ENCODE results near the gene PLEKHO1.
A peak's percentile ranks its signal among the peaks of the same experiment; 100 is the strongest.
"Not testable (repeated sequence)": the region's sequence is repeated elsewhere in the genome, so short reads cannot be mapped to it uniquely, and the experiment has no call there.

PLEKHO1 gene, protein sequence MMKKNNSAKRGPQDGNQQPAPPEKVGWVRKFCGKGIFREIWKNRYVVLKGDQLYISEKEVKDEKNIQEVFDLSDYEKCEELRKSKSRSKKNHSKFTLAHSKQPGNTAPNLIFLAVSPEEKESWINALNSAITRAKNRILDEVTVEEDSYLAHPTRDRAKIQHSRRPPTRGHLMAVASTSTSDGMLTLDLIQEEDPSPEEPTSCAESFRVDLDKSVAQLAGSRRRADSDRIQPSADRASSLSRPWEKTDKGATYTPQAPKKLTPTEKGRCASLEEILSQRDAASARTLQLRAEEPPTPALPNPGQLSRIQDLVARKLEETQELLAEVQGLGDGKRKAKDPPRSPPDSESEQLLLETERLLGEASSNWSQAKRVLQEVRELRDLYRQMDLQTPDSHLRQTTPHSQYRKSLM

DNA sequence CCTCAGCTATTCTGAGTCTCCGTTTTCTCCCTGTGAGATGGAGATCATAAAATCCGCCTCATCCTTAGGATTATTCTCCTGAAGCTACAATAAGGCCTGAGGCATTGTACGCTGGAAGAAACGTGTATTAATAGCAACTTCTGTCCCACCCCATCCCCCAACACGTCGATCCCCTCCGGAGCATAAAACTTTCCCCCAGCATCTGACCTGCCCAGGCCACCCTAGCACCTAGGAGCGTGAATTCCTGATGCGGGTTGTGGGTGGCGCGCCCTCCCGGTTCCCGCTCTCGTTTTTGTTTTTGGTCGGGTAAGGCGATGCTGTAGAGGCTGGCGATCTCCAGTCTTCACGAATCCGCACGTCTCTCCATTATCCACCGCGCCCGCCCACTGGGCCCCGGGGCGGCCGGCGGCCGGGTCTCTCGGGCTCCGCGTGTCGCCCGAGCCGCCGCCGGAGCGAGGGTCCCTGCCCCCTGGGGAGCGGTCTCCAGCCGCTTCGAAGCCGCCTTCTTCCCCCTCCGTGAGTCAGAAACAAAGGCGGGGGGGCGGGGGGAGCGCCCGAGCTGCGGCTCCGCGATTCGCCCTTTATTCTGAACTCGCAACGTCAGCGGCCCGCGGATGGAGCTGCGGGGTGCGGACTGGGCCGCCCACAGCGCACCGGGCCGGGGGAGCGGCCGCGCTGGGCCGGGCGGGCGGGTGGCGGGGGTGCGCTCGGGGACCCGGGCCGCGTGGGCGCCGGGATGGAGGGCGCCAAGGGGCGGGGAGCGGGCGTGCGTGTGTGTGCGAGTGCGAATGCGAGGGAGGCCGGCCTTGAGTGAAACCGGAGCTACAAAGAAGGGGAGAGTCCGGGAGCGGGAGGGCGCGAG lies at the start of gene PLEKHO1:
PLEKHO1 (plus strand) TSS at position 646 of the 862 bp plus-strand sequence. CDS start 342 bp downstream, outside the sequence.
- DNase-seq (ENCODE audit: low read depth), result no peak

DNA sequence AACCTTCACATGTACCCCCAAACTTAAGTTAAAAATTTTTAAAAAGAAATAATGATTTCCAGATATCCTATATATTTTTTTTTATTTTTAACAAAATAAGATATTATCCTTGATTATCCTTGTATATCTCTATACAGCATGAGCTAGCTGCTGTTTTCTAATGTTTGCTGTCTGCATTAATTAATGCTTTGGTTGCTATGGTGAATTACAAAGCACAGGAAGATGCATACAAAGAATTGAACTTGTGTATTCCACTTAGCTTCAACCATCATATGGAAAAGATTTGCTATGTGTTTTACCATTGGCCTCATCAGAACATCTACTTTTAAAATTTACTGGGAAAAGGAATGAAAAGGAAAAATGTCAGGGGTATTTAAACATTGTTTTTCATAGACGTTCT lies 46.7 kb upstream of the PLEKHO1 start:
- DNase-seq (ENCODE audit: low read depth), result no peak

DNA sequence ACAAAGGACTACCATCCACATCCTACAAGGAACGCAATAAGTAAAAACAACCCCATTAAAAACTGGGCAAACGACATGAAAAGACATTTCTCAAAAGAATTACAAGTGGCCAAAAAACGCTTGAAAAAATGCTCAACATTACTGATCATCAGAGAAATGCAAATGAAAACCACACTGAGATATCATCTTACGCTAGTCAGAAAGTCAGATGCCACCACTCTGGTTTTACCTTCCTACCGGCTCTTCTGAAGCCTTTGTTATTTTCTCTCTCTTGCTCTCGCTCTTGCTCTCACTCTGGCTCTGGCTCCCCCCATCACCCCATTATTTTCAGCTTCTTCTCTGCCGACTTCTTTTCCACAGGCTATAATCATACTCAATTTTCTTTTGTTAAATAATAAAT lies 43.4 kb upstream of the PLEKHO1 start:
- no peak for DNase-seq (ENCODE audit: low read depth)

DNA sequence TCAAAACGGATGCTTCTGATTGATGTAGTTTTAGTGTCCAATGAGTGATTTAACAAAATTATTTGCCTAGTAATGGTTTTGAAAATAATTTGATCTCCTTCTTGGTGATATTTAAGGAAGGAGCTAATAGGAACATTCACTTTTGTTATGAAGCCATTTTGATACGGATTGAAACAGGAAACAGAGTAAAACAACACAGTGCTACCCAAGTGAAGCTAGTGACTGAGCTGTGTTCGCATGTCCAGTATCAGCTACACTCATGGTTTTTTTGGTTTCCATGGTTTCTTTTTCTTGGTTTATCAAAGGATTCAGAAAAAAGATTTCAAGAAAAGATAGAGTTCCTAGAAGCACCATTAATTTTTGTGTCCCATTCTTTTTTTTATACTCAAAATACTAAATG lies 40.1 kb upstream of the PLEKHO1 start:
- no peak for DNase-seq (ENCODE audit: low read depth)

DNA sequence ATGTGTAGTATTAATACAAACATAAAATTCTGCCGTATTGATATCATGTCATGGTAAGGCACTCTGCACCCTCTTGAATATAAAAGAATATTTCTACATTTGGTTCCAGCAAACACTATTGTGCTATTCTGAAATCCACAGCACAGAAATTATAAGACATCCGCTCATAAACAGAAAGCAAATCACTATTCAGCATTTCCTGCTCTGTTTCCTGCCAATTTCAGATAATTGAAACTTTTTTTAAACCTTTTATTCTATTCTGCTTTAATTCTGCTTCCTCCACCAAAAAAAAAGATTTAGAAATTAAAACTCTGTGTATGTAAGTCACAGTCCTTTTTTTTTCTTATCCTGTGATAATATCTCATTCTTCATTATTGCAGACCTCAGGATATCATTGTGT lies 39.6 kb upstream of the PLEKHO1 start:
- no peak for DNase-seq (ENCODE audit: low read depth)

DNA sequence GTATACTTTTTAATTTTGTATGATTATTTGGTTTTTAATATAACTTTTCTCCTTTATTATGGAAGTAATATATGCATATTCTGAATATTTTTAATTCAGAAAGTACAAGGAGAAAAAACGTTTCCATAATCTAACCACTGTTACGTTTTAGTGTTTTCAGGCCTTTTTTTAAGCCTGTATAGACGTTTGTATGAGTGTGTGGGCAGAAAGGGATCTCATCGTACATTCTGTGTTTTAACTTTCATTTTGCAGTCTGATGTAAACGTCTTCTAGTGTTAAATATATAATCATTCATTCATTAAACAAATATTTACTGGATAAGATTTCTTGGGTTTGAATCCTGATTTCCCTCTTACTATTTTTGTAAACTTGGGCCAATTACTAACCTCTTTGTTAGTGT lies 38.0 kb upstream of the PLEKHO1 start:
- DNase-seq (ENCODE audit: low read depth), result no peak

DNA sequence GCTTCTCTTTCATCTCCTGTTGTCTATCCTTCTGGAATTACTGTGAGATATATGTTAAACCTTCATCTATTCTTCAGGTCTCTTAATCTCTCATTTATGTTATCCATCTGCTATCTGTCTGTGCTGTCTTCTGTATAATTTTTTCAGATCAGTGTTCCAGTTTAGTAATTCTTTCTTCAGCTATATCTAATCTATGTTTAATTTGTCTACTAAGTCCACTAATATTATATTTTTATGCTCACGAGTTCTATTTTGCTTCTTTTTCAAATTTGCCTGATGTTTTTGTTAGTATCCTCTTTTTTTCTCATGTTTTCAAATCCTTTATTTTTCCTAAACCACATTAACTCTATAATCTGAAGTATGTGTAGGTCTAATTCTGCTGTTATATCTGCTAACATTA lies 34.6 kb upstream of the PLEKHO1 start:
- DNase-seq (ENCODE audit: low read depth), result no peak

DNA sequence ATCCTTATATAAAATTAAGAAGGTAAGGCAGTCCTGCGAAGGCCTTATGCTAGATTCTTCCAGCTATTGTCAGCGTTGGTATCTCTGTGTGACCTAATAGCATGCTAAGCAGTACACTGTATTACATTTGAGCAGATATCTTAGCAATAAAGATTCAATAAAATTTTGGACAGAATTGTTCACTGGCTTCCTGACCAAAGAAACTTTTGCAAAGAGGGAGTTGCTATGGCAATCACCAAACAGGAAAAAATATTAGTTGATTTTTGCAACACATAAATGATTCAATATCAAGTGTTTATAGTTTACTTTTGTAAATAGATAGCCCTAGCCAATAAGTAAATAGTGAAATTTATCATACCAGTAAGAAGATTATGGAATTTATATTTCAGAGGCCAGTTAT lies 31.0 kb upstream of the PLEKHO1 start:
- DNase-seq (ENCODE audit: low read depth), result no peak

DNA sequence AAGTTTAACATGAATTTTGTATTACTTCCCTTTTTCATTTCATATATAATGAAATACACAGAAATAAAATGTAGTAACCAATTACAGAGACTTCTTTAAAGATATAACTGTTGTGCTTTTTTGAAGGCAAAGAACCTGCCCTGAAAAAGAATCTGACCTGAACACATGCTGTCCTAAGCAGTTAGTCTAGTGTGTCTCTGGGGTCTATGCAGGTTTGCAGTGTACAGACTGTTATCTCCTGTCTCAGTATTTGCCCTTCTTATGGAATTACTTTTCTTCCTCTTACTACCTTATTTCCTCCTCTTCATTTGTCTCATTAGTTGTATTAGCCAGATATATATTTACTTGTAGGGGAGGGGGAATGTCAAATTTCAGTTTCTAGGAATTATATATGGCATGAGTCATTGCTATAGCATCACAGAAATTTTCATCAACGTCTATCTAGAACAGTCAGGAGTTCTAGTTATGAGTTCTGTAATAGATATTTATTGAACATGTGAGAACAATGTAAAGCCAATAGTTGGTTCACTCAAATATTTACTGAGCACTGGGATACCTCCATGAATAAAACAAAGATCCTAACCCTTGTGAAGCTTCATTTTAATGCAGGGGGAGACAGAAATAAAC lies 28.4 kb upstream of the PLEKHO1 start:
- DNase-seq (ENCODE audit: low read depth), result no peak

DNA sequence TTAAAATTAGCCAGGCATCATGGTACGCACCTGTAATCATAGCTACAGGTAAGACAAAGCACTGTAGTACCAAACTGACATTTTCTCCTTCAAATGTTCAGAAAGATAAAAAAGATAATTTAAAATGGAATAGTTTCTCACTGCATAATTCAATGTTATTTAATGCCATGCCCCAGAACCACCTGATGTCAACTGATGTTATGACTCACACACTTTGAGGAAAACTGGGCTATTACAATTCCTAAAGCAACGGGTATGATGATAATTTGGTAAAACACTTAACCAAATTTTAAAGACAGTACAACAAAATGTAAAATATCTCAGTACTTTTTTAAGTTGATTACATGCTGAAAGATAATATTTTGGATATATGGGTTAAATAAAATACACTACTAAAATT lies 22.9 kb upstream of the PLEKHO1 start:
- no peak for DNase-seq (ENCODE audit: low read depth)

DNA sequence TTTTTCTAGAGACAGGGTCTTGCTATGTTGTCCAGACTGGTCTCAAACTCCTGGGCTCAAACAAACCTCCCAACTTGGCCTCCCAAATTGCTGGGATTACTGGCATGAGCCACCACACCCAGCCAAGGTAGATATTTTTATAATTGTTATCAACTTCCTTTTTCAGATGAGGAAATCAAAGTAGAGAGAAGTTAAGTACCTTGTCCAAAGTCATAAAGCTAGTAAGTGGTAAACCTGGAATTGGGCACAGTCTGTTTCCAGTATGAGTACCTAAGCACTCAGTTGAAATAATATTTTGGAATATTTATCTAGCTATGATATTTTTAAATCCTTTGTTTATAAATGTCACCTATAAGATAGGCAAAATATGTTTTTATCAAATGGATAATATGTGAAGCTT lies 22.3 kb upstream of the PLEKHO1 start:
- DNase-seq (ENCODE audit: low read depth), result no peak

DNA sequence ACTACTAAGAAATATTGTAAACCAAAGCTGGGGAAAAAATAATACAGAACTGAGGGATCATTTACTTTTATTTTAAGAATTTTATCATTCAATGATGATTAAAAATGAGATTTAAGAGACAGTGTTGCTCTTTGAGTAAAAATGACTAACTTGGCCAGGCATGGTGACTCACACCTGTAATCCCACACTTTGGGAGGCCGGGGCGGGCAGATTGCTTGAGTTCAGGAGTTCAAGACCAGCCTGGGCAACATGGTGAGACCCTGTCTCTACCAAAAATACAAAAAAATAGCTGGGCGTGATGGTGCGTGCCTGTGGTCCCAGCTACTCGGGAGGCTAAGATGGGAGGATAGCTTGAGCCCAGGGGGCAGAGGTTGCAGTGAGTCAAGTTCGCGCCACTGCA lies 21.8 kb upstream of the PLEKHO1 start:
- DNase-seq (ENCODE audit: low read depth), result no peak

DNA sequence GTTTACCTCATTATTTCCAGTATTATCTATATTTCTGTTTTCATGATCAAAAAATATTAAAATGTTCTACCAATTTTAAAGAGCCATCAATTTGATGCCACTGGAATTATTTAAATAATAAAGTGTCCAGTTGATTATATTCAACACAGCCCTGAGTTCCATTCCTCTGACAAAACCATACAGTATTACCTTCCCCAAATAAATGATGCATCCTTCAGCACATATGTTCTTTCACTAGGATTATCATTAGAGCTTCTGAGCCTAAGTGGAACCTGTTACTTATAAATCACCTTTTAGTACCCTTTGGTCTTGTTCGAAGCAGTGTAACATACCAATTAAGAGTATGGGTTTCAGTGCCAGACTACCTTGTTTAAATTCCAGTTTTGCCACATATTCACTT lies 17.3 kb upstream of the PLEKHO1 start:
- DNase-seq (ENCODE audit: low read depth), result no peak

DNA sequence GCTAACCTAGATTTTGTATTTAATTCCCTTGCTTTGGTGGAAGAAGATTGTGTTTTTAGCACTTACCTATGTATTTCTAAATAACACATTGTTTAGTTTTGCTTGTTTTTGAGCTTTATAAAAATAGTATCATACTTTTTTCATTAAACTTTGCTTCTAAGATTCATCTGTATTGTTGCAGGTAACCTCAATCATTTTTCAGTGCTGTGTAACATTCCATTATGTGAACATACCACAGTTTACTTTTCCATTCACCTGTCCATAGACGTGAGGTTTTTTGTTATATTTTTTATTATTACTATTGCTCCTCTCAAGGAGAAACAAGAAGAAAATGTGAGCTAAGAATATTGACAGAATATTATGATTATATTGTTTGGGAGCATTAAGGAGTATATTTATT lies 15.2 kb upstream of the PLEKHO1 start:
- no peak for DNase-seq (ENCODE audit: low read depth)

DNA sequence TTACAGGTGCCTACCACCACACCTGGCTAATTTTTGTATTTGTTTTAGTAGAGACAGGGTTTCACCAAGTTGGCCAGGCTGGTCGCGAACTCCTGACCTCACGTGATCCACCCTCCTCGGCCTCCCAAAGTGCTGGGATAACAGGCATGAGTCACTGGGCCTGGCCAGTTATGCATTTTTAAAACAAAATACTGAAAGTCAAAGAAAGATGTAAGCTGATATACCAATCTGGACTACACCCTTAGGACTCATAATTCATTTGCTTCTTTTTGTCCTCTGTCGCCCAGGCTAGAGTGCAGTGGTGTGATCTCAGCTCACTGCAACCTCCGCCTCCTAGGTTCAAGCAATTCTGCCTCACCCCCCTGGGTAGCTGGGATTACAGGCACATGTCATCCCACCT lies 14.3 kb upstream of the PLEKHO1 start:
- peak; percentile 23 for DNase-seq (ENCODE audit: low read depth)

DNA sequence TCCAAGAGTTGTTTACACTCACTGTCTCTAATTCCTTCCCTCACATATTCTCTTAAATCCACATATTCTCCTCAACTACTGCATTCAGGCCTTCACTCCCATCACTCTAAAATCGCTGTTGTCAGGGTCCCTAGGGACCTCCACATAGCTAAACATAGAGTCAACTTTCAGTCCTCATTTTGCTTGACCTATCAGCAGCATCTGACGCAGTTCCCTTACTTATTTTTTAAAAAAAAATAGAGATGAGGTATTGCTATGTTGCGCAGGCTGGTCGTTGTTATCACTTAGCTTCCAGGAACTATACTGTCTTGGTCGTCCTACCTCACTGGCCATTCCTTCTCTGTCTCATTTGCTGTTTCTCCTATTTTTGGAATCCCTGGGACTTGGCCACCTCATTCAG lies 11.7 kb upstream of the PLEKHO1 start:
- DNase-seq (ENCODE audit: low read depth), result no peak

DNA sequence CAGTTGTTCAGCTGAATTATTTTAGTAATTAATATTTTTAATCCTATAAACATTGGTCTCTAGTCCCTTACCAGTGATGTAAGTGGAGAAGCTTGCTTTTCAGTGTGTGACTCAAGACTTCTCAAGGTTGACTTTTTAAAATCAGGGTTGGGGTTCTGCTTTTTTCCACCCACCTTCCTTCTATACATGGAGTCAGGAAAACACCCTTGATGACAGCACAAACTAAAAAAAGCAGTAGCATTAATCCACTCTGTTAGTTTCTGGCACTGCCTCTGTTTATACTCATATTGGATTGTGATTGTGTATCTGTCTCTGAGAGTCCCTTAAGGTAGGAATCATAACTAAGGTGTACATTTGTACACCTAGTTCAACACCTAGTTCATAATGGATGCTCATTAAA lies 8.3 kb upstream of the PLEKHO1 start:
- DNase-seq (ENCODE audit: low read depth), result no peak

DNA sequence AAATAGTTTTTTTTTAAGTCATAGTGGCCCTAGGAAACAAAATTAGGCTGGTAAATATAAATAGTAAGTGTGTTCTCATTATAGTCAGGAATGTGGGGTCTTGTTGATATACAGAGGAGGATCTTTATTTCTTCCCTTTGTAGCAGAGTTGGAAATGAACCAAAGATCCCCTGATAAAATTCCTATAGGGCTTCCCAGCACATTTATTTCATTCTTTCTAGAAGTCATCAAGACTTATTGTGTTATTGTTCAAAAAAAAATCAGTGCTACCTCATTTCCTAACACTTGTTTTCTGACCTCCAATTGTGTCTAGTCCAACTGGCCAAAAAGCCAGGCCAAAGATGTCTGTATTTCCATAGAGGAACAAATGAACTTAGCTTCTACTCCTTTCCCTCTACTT lies 7.6 kb upstream of the PLEKHO1 start:
- DNase-seq (ENCODE audit: low read depth), result no peak

DNA sequence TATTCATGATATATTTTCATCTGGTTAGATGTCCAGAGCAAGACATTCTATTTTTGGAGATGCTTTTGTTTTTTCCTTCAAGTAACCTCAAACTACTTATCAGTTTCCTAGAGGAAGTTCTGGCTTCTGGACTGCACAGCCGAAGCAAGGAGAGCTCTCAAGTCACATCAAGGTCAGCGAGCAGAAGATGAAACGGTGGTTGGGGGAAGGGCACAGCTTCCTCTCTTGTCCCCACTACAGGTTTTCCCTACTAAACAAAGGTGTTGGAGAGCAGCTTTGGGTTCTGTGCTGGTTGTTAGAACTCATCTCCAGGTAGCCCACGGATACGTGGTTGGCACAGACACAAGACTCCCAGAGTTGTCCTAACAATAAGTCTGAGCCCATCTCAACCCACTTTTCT lies 5.1 kb upstream of the PLEKHO1 start:
- DNase-seq (ENCODE audit: low read depth), result no peak

DNA sequence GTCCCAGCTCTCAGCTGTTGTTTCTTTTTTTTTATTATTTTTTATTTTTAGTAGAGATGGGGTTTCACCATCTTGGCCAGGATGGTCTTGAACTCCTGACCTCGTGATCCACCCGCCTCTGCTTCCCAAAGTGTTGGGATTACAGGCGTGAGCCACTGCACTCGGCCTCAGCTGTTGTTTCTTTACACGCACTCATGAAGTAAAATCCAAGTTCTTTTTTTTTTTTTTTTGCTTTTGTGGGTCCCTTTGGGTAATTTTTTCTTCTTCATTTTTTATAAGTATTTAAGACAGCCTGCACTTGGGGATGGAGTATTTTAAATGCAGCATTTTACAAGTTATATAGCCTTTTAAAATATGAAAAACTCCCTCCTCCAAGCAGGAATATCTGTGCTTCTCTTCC lies 3.7 kb upstream of the PLEKHO1 start:
- not testable (repeated sequence) for DNase-seq (ENCODE audit: low read depth)

DNA sequence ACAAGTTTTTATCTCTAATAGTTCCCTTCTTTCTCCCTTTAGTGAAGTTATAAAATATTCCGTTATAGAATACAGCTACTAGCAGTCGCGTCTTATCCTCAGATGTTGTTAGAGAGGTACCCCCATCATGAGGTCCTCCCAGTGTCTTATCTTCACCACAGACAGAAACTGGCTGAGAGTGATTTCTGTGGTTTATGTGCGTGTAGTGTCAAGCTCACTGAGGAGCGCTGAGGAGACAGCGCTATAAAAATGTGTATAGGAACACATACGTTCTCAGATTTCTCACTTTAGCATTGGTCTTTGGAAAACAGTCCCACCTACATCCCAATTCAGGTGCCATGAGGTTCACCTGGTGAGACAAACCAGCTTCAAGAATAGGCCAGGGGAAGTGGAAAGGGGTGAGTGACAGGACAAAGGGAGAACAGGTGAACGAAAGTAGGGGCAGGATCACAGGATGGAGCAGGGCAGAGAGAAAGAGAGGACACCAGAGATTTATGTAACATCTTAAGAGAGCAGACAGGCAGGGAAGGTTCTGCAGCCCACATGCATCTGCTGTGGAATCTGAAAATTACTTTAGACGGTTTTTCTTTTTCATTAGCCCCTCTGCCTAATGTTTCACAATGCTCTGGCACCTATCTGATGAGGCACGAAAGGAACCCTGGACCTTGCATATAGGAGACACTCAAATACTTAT lies 2.7 kb upstream of the PLEKHO1 start:
- no peak for DNase-seq (ENCODE audit: low read depth)

DNA sequence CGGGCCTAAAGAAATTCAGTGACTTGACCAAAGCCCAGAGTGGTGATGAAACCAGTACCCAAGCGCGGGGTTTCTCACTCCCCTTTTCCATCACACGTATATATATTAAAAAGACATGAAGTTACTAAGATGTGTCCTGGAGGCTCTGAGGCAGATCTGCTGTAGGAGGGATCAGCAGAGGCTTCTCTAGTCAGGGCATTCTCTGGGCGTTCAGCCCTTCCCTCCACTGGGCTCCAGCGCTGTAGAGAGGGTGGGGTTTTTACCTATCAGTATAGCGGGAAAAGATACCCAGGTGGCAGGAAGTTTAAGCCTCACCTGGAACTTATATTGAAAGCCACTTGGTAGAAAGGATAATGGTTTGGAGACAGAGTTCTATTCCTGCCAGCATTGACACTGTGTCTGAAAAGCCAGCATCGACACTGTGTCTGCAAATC lies 862 bp upstream of the PLEKHO1 start:
- no peak for DNase-seq (ENCODE audit: low read depth)
